ENCODE data around the gene VEGFB.

Gene VEGFB

GRCh38 chr11:64281957-64282770 is 47.8 kb downstream of the VEGFB start:
- no peak for DNase-seq (ENCODE audit: low spot score)

- no peak for DNase-seq (ENCODE audit: low spot score)
Observed at GRCh38 chr11:64283092-64283491, 48.7 kb downstream of the VEGFB start.

- peak; percentile 92 for DNase-seq (ENCODE audit: low spot score)
Observed at GRCh38 chr11:64284048-64284961, 49.9 kb downstream of the VEGFB start, which contains the start of gene BAD. BAD (minus strand) TSS chr11:64284665; CDS start chr11:64284368, 297 bp downstream.

GRCh38 chr11:64284962-64285884 is 50.8 kb downstream of the VEGFB start, which contains the start of gene GPR137:
GPR137 (plus strand) TSS chr11:64285848; CDS start chr11:64286525, 677 bp downstream.
- peak; percentile 76 for DNase-seq (ENCODE audit: low spot score)

- no peak for DNase-seq (ENCODE audit: low spot score)
Observed at GRCh38 chr11:64285885-64286800, 51.8 kb downstream of the VEGFB start.

- DNase-seq (ENCODE audit: low spot score): no peak
Observed at GRCh38 chr11:64286801-64287159, 52.4 kb downstream of the VEGFB start.

GRCh38 chr11:64287676-64288352 is 53.4 kb downstream of the VEGFB start:
- no peak for DNase-seq (ENCODE audit: low spot score)

GRCh38 chr11:64288353-64288750 is 54.0 kb downstream of the VEGFB start:
- DNase-seq (ENCODE audit: low spot score): no peak
